HG03196 (cell line): ENCODE measurements around the gene EVA1A.
"Not testable (repeated sequence)": the region's sequence is repeated elsewhere in the genome, so short reads cannot be mapped to it uniquely, and the experiment has no call there.

Experiments
- ATAC-seq: cut with Tn5 transposase; IDR thresholded peaks from one replicate; pipeline ENCODE4 v1.9.1; 2021; ENCODE audit not compliant: unreplicated experiment

Gene EVA1A

DNA sequence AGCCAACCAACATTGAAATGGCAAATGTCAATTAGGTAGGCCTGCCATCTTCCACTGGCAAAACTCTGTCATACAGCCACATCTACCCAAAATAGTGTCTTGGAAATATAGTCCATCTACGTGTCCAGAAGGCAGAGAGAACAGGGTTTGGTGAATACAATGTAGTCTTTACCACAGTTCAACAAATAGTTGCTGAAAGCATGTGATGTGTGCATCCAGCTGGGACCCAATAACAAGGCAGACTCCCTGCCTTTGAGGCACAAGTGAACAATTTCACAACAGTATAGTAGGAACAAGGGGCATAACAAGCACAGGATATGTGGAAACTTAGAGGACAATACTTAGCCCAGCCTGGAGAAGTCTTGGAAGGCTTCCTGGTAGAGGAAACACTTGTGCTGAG lies 72.6 kb downstream of the EVA1A start:
- ATAC-seq, result no peak

DNA sequence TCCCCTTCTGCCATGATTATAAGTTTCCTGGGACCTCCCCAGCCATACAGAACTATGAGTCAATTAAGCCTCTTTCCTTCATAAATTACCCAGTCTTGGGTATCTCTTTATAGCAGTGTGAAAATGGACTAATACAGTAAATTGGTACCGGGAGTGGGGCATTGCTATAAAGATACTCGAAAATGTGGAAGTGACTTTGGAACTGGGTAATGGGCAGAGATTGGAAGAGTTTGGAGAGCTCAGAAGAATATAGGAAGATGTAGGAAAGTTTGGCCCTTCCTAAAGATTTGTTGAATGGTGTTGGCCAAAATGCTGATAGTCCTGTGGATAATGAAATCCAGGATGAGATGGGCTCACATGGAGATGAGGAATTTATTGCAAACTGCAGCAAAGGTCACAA lies 74.0 kb downstream of the EVA1A start:
- ATAC-seq, result not testable (repeated sequence)

- ATAC-seq, result no peak
Observed at GRCh38 chr2:75484840-75485239, 75.9 kb downstream of the EVA1A start.

- no peak for ATAC-seq
Observed at GRCh38 chr2:75483878-75484277, 76.9 kb downstream of the EVA1A start.

DNA sequence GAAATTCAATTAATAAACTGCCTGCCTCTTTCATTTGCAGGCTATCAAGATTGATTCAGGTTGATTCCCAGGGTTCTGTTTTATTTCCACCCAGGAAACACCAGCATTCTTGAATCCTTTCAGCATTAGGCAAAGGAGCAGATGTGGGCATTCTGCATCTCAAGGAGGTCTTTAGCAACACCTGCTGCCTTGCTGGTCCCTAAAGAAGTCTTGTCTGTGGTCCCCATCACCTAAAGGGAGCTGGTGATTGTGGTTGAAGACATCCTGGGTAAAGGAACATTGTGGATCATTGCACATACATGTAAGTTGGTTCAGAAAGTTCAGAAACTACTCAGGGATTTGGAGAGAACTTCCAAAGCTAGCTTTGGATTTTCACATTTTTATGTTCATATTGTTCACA lies 78.3 kb downstream of the EVA1A start:
- no peak for ATAC-seq

DNA sequence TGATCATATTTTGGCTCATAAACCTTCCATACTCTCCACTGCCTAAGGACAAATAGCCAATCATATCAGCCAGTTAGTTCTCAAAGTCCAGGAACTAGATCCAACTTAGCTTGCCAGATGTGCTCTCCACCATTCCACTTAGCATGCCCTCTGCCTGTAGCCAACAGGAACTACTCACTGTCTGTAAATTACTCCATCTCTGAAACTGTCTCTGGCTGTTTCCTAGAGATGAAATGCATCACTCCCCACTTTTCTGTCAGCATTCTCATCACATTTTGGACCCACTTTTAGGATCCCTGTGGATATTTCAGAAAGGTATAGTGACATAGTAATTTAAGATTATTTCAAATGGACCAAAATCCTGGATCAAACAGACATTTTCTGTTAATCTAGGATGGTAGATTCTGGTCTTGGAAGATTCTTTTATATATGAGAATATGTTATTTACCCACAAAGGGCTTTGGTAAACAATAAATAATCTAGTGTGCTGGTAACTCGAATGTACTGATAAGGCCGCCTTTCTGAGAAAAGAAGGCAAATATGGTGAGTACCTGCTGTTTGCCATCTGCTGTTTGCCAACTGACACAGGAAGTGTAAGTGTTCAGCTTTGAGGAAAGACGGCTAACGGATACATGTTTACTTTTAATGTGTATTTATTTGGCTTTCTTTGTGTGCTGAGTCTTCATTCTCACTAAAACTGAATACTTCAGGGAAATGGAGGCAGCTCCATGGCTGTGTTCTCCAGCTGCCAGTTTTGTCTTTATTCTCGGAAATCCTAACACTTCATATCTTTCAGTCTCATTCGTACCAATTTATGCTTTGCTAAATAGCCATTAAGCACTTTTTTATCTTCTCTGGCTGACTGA lies 79.5 kb downstream of the EVA1A start:
- ATAC-seq, result no peak

DNA sequence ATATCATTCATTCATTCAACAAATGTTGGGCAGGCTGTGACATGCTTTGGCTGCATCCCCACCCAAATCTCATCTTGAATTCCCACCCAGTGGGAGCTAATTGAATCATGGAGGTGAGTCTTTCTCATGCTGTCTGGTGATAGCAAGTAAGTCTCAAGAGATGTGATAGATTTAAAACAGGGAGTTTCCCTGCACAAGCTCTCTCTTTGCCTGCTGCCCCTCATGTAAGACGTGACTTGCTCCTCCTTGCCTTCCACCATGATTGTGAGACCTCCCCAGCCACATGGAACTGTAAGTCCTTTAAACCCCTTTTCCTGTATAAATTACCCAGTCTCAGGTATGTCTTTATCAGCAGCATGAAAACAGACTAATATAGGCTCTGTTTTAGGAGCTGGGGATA lies 83.0 kb downstream of the EVA1A start:
- ATAC-seq, result not testable (repeated sequence)

- no peak for ATAC-seq
Observed at GRCh38 chr2:75476761-75477160, 84.0 kb downstream of the EVA1A start.

GRCh38 chr2:75475976-75476375 lies 84.8 kb downstream of the EVA1A start:
- no peak for ATAC-seq

GRCh38 chr2:75475049-75475448 lies 85.7 kb downstream of the EVA1A start:
- no peak for ATAC-seq

DNA sequence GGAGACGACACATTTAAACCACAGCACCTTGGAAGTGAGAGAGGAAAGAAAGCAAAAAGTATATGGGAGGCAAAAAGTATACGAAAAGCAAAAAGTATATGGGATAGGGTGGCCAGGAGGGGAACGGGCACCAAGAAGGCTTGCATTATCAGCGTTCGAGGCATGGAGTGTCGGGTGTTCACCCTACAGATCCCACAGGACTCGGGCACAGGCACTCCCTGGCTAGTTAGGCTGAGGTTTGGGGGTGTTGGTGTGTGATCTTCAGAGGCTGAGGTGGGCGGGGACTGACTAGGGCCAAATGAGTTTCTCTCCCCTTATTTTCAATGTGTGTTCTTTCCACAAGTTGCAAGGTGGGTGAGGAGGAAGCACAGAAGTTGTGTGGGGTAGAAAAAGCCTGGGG lies 86.6 kb downstream of the EVA1A start:
- ATAC-seq, result no peak

DNA sequence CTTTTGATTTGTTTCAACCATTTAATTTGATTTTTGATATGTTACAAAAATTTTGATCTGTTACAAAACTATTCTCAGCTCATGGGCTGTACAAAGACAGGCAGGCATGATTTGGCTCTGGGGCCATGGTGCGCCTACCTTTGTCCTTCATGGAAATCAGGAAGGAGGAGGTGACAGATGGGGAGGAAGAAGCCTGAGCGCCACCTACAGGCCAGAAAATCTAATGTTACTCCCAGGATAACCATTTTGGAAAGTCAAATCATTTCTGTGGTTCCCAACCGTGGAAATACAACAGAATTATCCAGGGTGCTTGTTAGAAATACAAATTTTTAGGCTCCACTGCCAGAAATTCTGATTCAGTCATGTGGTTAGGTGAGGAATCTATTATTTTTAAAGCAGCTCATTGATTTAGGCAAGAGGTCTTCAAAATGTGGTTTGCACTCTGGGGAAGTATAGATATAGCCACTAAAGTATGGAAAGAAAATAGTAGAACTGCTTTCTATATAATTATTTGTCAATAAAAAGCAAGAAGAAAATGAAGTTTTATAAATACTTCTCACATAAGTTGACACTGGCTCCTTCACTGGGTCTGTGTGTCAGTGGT lies 93.9 kb downstream of the EVA1A start:
- no peak for ATAC-seq

DNA sequence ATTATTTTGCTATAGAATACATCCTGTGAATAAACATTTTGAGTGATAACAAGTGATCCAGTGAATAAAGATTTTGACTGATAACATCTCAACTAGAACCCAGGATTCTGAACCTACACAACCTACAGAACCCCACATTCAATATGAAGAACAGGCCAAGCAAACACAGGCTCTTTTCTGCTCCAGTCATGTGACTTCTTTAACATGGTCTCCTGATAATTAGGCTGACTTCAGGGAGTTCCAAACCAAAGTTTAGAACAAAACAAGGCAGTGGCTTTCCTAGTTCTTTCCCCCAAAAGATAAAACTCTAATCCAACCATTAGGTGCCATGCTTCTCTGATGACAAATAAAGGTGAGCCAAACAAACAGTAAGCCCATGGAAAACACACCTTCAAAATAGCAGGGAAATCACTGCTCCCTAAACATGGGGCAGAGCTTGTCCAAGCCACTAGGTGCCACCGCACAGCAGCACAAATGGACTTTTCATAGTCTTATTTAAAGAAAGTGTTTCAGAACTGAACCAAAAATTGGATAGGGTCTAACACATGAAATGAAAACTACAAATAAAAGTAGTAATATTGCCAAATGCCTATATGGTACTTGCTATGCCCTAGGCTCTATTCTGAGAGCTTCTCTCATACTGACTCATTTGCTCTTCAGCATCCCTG lies 95.3 kb downstream of the EVA1A start:
- ATAC-seq, result no peak

DNA sequence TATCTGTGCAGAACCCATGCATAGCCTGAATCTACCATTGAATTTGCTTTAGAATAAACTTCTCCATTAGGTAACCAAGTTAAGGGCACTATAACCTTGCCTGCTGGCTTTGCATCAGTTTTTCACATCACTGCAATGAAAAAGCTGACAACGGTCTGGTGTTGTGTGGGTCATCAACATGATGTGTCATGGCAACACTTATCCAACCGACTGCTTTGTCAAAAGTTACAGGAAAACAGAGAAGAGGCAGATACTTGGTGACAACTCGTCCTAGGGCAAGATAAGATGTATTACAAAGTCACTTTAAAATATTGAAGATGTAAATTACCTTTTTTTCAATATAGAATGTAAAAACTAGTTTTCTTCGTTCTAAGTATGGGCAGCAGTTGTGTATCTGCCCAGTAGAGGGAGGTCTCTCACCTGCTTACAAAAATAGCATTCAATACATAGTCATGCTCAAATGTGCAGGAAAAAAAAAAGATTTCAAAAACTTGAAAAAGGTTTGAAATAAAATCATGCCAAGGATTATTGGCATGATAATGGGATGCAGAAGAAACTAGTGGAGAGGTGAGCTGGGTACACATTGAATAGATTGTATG lies 96.3 kb downstream of the EVA1A start:
- ATAC-seq, result no peak

DNA sequence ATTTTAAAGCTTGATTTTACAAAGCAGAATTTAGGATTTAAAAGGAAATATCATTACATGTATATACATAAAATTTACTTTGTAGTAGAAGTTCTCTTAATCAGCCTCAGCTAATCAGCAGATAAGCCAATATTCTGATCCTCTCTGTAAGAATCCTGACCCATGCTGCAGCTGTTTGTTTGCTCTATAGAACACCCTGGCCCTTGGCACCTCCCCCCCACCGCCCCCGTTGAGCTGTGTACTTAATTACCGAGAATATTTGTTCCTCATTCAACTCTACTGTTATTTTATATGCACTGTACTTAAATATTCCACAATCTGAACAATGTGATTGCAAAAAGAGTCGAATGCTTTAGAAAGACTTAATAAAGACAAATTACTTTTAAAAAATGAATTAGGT lies 98.0 kb downstream of the EVA1A start:
- no peak for ATAC-seq

- ATAC-seq, result no peak
Observed at GRCh38 chr2:75462206-75462605, 98.5 kb downstream of the EVA1A start.

DNA sequence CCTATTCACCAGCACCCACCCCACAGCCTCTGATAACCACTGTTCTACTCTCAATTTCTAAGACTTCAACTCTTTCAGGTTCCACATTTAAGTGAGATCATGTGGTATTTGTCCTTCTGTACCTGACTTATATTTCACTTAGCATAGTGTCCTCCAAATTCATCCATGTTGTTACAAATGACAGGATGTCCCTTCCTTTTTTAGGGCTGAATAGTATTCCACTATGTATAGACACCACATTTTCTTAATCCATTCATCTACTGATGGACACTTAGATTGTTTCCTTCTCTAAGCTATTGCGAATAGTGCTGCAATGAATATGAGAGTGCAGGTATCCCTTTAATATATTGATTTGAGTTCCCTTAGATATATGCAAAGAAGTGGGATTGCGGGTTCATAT lies 100.1 kb downstream of the EVA1A start:
- no peak for ATAC-seq

GRCh38 chr2:75459565-75460310 lies 101.0 kb downstream of the EVA1A start:
- no peak for ATAC-seq

- ATAC-seq, result no peak
Observed at GRCh38 chr2:75458201-75458600, 102.5 kb downstream of the EVA1A start.

GRCh38 chr2:75456825-75457224 lies 103.9 kb downstream of the EVA1A start:
- no peak for ATAC-seq

GRCh38 chr2:75456111-75456510 lies 104.6 kb downstream of the EVA1A start:
- no peak for ATAC-seq
